HEK293 (cell line): ENCODE measurements around the gene POLR3E.

ENCODE experiments used
- CTCF ChIA-PET: fragments of 350-600 bp; formaldehyde crosslinking; extraction: SDS; loops from one replicate; lab custom pipeline; 2021; ENCODE audit warnings: antibody characterized with exemption; lab: Yijun Ruan, JAX
- POLR2A ChIA-PET: fragments of 300-600 bp; formaldehyde crosslinking; extraction: SDS; loops from one replicate; lab custom pipeline; 2020; ENCODE audit warnings: antibody characterized with exemption, inconsistent platforms; lab: Yijun Ruan, JAX
- H3K27ac ChIP-seq: fragments of 200-500 bp; sonication (Bioruptor generic); 2 replicates; pipeline ENCODE4 v1.5.1; 2014; ENCODE audit warnings: low read depth, low read length, control low read depth, inconsistent platforms; ENCODE audit errors: extremely low read depth
- H3K36me3 ChIP-seq, 2 experiments: fragments of 200-500 bp in 1 of 2; sonication (Bioruptor generic) in 1 of 2; 1 replicate in 1 of 2; 2 replicates in 1 of 2; pipeline ENCODE4 v1.5.1; 2014 to 2017; ENCODE audit warnings: inconsistent platforms in 2 of 2, low read length in 2 of 2; ENCODE audit not compliant: control insufficient read depth in 2 of 2, insufficient read depth in 1 of 2
- H3K4me1 ChIP-seq: fragments of 200-500 bp; sonication (Bioruptor generic); 2 replicates; pipeline ENCODE4 v1.5.1; 2014; ENCODE audit warnings: mild to moderate bottlenecking, low read length, inconsistent platforms; ENCODE audit not compliant: control insufficient read depth, insufficient read depth
- H3K4me3 ChIP-seq: 2 replicates; pipeline ENCODE4 v1.5.1; 2011; ENCODE audit warnings: low read depth, mild to moderate bottlenecking, control low read depth, low read length, moderate library complexity
- H3K9me3 ChIP-seq: fragments of 200-500 bp; sonication (Bioruptor generic); 2 replicates; pipeline ENCODE4 v1.5.1; 2014; ENCODE audit warnings: low read depth, low read length, inconsistent platforms; ENCODE audit not compliant: control insufficient read depth, insufficient read depth
- OSR2 ChIP-seq: fragments of 450-650 bp; formaldehyde crosslinking; IDR thresholded peaks from 2 replicates; pipeline ENCODE4 v1.5.1; 2016; ENCODE audit warnings: missing biosample characterization, missing genetic modification characterization
- PRDM6 ChIP-seq: fragments of 450-650 bp; formaldehyde crosslinking; IDR thresholded peaks from 2 replicates; pipeline ENCODE4 v1.5.1; 2017; ENCODE audit warnings: missing biosample characterization, missing genetic modification characterization
- RBAK ChIP-seq: fragments of 450-650 bp; formaldehyde crosslinking; IDR thresholded peaks from 2 replicates; pipeline ENCODE4 v1.5.1; 2016; ENCODE audit warnings: missing biosample characterization, missing genetic modification characterization
- REPIN1 ChIP-seq: fragments of 450-650 bp; formaldehyde crosslinking; IDR thresholded peaks from 2 replicates; pipeline ENCODE4 v1.5.1; 2017; ENCODE audit warnings: missing biosample characterization, missing genetic modification characterization, low read depth
- SCRT2 ChIP-seq: fragments of 450-650 bp; formaldehyde crosslinking; IDR thresholded peaks from 2 replicates; pipeline ENCODE4 v1.5.1; 2016; ENCODE audit warnings: missing biosample characterization, missing genetic modification characterization
- ZFHX2 ChIP-seq: fragments of 450-650 bp; formaldehyde crosslinking; conservative IDR thresholded peaks from 2 replicates; pipeline ENCODE4 v1.5.1; 2016; ENCODE audit warnings: missing biosample characterization, missing genetic modification characterization
- ZNF138 ChIP-seq: fragments of 450-650 bp; formaldehyde crosslinking; IDR thresholded peaks from 2 replicates; pipeline ENCODE4 v1.5.1; 2016; ENCODE audit warnings: missing biosample characterization, missing genetic modification characterization, borderline replicate concordance
- ZNF221 ChIP-seq: fragments of 450-650 bp; formaldehyde crosslinking; IDR thresholded peaks from 2 replicates; pipeline ENCODE4 v1.5.1; 2017; ENCODE audit warnings: missing biosample characterization, missing genetic modification characterization, borderline replicate concordance
- ZNF274 ChIP-seq, 2 experiments: fragments of 200-500 bp in 1 of 2; fragments of 450-650 bp in 1 of 2; sonication (Bioruptor generic) in 1 of 2; formaldehyde crosslinking in 1 of 2; IDR thresholded peaks; 2 replicates each; pipeline versions ENCODE4 v1.5.1 to v1.6.1; 2014 to 2016; ENCODE audit warnings: borderline replicate concordance in 1 of 2, inconsistent platforms in 1 of 2, low read length in 1 of 2, missing biosample characterization in 1 of 2, missing genetic modification characterization in 1 of 2
- ZNF350 ChIP-seq: fragments of 450-650 bp; formaldehyde crosslinking; IDR thresholded peaks from 2 replicates; pipeline ENCODE4 v1.5.0; 2017; ENCODE audit warnings: missing biosample characterization, mild to moderate bottlenecking, missing genetic modification characterization
- ZNF518A ChIP-seq: fragments of 450-650 bp; formaldehyde crosslinking; conservative IDR thresholded peaks from 2 replicates; pipeline ENCODE4 v1.5.1; 2016; ENCODE audit warnings: low read depth, missing biosample characterization, missing genetic modification characterization
- ZNF544 ChIP-seq: fragments of 450-650 bp; formaldehyde crosslinking; IDR thresholded peaks from 2 replicates; pipeline ENCODE4 v1.5.0; 2017; ENCODE audit warnings: missing biosample characterization, missing genetic modification characterization
- ZNF560 ChIP-seq: fragments of 450-650 bp; formaldehyde crosslinking; IDR thresholded peaks from 2 replicates; pipeline ENCODE4 v1.5.1; 2017; ENCODE audit warnings: missing biosample characterization, missing genetic modification characterization, borderline replicate concordance
- ZNF639 ChIP-seq: fragments of 450-650 bp; formaldehyde crosslinking; IDR thresholded peaks from 2 replicates; pipeline ENCODE4 v1.5.1; 2016; ENCODE audit warnings: missing biosample characterization, missing genetic modification characterization
- ZNF677 ChIP-seq: fragments of 450-650 bp; IDR thresholded peaks from 2 replicates; pipeline ENCODE4 v1.5.0; 2018; ENCODE audit warnings: missing biosample characterization, mild to moderate bottlenecking, missing genetic modification characterization, moderate library complexity
- ZNF777 ChIP-seq: fragments of 450-650 bp; formaldehyde crosslinking; IDR thresholded peaks from 2 replicates; pipeline ENCODE4 v1.5.1; 2017; ENCODE audit warnings: missing biosample characterization, missing genetic modification characterization, borderline replicate concordance
- ZSCAN30 ChIP-seq: fragments of 450-650 bp; IDR thresholded peaks from 2 replicates; pipeline ENCODE4 v1.5.1; 2018; ENCODE audit warnings: missing biosample characterization, mild to moderate bottlenecking, missing genetic modification characterization, moderate library complexity
- TF ChIP-seq, protein P1 (sequence below): fragments of 450-650 bp; formaldehyde crosslinking; IDR thresholded peaks from 2 replicates; pipeline ENCODE4 v1.5.0; 2017; ENCODE audit warnings: missing biosample characterization, missing genetic modification characterization, borderline replicate concordance

The POLR3E gene

GRCh38 chr16:22324787-22325597 is 27.8 kb downstream of the POLR3E start (continued):
- TF ChIP-seq ZNF518A (tag by site-specific recombination): no peak
- no peak for TF ChIP-seq ZNF777 (tag by site-specific recombination)
- no peak for TF ChIP-seq OSR2 (tag by site-specific recombination)
- no peak for TF ChIP-seq ZFHX2
- TF ChIP-seq, protein P1, sequence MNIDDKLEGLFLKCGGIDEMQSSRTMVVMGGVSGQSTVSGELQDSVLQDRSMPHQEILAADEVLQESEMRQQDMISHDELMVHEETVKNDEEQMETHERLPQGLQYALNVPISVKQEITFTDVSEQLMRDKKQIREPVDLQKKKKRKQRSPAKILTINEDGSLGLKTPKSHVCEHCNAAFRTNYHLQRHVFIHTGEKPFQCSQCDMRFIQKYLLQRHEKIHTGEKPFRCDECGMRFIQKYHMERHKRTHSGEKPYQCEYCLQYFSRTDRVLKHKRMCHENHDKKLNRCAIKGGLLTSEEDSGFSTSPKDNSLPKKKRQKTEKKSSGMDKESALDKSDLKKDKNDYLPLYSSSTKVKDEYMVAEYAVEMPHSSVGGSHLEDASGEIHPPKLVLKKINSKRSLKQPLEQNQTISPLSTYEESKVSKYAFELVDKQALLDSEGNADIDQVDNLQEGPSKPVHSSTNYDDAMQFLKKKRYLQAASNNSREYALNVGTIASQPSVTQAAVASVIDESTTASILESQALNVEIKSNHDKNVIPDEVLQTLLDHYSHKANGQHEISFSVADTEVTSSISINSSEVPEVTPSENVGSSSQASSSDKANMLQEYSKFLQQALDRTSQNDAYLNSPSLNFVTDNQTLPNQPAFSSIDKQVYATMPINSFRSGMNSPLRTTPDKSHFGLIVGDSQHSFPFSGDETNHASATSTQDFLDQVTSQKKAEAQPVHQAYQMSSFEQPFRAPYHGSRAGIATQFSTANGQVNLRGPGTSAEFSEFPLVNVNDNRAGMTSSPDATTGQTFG (tag by site-specific recombination): no peak
- TF ChIP-seq REPIN1 (tag by site-specific recombination): no peak
- TF ChIP-seq ZNF560 (tag by site-specific recombination): no peak
- no peak for TF ChIP-seq ZSCAN30 (tag by site-specific recombination)
- no peak for TF ChIP-seq ZNF138
- no peak for TF ChIP-seq RBAK

DNA sequence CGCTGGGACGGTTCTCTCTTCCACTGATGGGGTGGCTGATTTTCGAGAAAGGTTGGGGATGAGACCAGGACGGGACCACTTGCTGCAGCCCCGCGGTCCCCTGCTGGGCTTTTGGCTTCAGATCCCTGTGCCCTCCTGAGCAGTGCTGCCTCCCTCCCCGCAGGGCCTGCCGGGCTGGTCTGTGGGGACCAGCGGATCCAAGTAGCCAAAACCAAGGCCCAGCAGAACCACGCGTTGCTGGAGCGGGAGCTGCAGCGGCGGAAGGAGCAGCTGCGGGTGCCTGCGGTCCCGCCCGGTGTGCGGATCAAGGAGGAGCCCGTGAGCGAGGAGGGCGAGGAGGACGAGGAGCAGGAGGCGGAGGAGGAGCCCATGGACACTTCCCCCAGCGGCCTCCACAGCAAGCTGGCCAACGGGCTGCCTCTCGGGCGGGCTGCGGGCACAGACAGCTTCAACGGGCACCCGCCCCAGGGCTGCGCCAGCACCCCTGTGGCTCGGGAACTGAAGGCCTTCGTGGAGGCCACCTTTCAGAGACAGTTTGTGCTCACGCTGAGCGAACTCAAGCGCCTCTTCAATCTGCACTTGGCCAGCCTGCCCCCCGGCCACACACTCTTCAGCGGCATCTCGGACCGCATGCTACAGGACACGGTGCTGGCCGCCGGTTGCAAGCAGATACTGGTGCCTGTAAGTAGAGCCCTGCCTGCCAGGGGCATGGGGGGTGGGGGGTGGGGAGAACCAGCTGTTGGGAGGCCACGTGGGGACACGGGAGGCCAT is 28.6 kb downstream of the POLR3E start:
- peaks cover 8 to 92% of the 10 kb centered on the region in 2 experiments; a peak in 2 of 3 replicates for H3K36me3 ChIP-seq
- H3K9me3 ChIP-seq: no peaks in the 10 kb centered on the region
- no peak overlapping the region for H3K4me3 ChIP-seq
- POLR2A ChIA-PET: interaction anchor here (0.6 kb wide), 1 partner anchor 8 kb away, joined by 4 read pairs; no protein-coding TSS in a partner anchor
- CTCF ChIA-PET: interaction anchor here (1.1 kb wide), 1 partner anchor 32 kb away, joined by 3 read pairs; no protein-coding TSS in a partner anchor
- H3K4me1 ChIP-seq: no peaks in the 10 kb centered on the region
- no peak overlapping the region for H3K27ac ChIP-seq
- TF ChIP-seq ZNF221 (tag by site-specific recombination) (no peak), ZNF677 (no peak), ZNF639 (tag by site-specific recombination) (no peak), ZNF350 (tag by site-specific recombination) (no peak), PRDM6 (tag by site-specific recombination) (no peak), SCRT2 (tag by site-specific recombination) (no peak), ZNF544 (tag by site-specific recombination) (no peak), ZNF274 (IDR thresholded peaks at IDR 0.05; ENCODE audit: low read length) (no peak), ZNF274 (tag by site-specific recombination; IDR thresholded peaks at IDR 0.05; ENCODE audit: borderline replicate concordance) (no peak)
